ENCODE measurements around the gene BEGAIN.

The BEGAIN gene

GRCh38 chr14:100615736-100616695 is 28.8 kb upstream of the BEGAIN start:
- DNase-seq (ENCODE audit: low read depth in 2 of 2): no peak

GRCh38 chr14:100614803-100615202 is 27.6 kb upstream of the BEGAIN start:
- DNase-seq (ENCODE audit: low read depth in 2 of 2): no peak

- DNase-seq (ENCODE audit: low read depth in 2 of 2): no peak
Observed at GRCh38 chr14:100612986-100613385, 25.8 kb upstream of the BEGAIN start.

- DNase-seq (ENCODE audit: low read depth in 2 of 2): no peak
Observed at GRCh38 chr14:100611811-100612480, 24.7 kb upstream of the BEGAIN start.

GRCh38 chr14:100610511-100611217 is 23.4 kb upstream of the BEGAIN start:
- no peak for DNase-seq (ENCODE audit: low read depth in 2 of 2)

- DNase-seq (ENCODE audit: low read depth in 2 of 2): no peak
Observed at GRCh38 chr14:100609941-100610391, 22.7 kb upstream of the BEGAIN start.

- no peak for DNase-seq (ENCODE audit: low read depth in 2 of 2)
Observed at GRCh38 chr14:100609331-100609870, 22.2 kb upstream of the BEGAIN start.

- no peak for DNase-seq (ENCODE audit: low read depth in 2 of 2)
Observed at GRCh38 chr14:100608586-100609330, 21.5 kb upstream of the BEGAIN start.

- no peak for DNase-seq (ENCODE audit: low read depth in 2 of 2)
Observed at GRCh38 chr14:100608064-100608463, 20.8 kb upstream of the BEGAIN start.

GRCh38 chr14:100607611-100607956 is 20.4 kb upstream of the BEGAIN start:
- no peak for DNase-seq (ENCODE audit: low read depth in 2 of 2)

GRCh38 chr14:100606687-100607610 is 19.7 kb upstream of the BEGAIN start:
- DNase-seq (ENCODE audit: low read depth in 2 of 2): no peak

GRCh38 chr14:100605706-100606686 is 18.8 kb upstream of the BEGAIN start:
- no peak for DNase-seq (ENCODE audit: low read depth in 2 of 2)

- no peak for DNase-seq (ENCODE audit: low read depth in 2 of 2)
Observed at GRCh38 chr14:100605230-100605629, 18.0 kb upstream of the BEGAIN start.

- DNase-seq (ENCODE audit: low read depth in 2 of 2): no peak
Observed at GRCh38 chr14:100604709-100605108, 17.5 kb upstream of the BEGAIN start.

- no peak for DNase-seq (ENCODE audit: low read depth in 2 of 2)
Observed at GRCh38 chr14:100604121-100604501, 16.9 kb upstream of the BEGAIN start.

GRCh38 chr14:100603341-100604120 is 16.3 kb upstream of the BEGAIN start:
- no peak for DNase-seq (ENCODE audit: low read depth in 2 of 2)

GRCh38 chr14:100602621-100603230 is 15.5 kb upstream of the BEGAIN start:
- DNase-seq (ENCODE audit: low read depth in 2 of 2): no peak

GRCh38 chr14:100601914-100602313 is 14.7 kb upstream of the BEGAIN start:
- DNase-seq (ENCODE audit: low read depth in 2 of 2): no peak

All from stimulated activated CD4-positive, alpha-beta T cell treated with anti-CD3 and anti-CD28 coated beads, Interleukin-4, amount 100 ng/mL, for 48 hours (primary cell).